Suprapubic skin (tissue), 3 donors: ENCODE measurements around the gene HSPG2.
"Not testable (repeated sequence)": the region's sequence is repeated elsewhere in the genome, so short reads cannot be mapped to it uniquely, and the experiment has no call there.

Source experiments
- CTCF ChIP-seq, 2 donors: fragments of 200-600 bp in 1 of 2; fragments of 450-650 bp in 1 of 2; sonication (generic) in 1 of 2; IDR thresholded peaks; one replicate each; pipeline ENCODE4 v1.5.1; 2016 to 2019; ENCODE audit warnings: antibody characterized with exemption in 2 of 2, mild to moderate bottlenecking in 1 of 2, moderate library complexity in 1 of 2
- EP300 ChIP-seq: sonication (generic); formaldehyde crosslinking; IDR thresholded peaks from one replicate; pipeline ENCODE4 v1.6.1; 2017; ENCODE audit warnings: antibody characterized with exemption

- TF ChIP-seq CTCF (IDR thresholded peaks at IDR 0.05); EP300: not testable (repeated sequence)
Measured at GRCh38 chr1:21981253-21981652, 44.1 kb upstream of the HSPG2 start.
